ENCODE data around the gene LAYN.
A peak's percentile ranks its signal among the peaks of the same experiment; 100 is the strongest.

Gene LAYN

DNA sequence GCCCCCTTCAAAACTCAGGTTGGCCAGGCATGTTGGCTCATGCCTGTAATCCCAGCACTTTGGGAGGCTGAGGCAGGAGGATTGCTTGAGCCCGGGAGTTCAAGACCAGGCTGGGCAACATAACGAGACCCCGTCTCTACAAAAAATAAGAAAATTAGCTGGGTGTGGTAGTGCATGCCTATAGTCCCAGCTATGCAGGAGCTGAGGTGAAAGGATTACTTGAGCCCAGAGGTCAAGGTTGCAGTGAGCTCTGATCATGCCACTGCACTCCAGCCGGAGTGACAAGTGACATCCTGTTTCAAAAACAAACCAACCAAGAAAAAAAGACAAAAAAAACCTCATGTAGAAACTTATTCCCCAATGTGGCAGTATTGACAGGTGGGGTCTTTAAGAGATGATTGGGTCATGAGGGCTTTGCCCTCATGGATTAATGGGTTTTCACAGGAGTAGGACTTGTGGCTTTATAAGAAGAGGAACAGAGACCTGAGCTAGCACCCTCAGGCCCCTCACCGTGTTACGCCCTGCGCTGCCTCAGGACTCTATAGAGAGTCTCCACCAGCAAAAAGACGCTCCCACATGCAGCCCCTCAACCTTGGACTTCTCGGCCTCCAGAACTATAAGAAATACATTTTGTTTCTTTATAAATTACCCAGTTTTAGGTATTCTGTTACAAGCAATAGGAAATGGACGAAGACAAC is 22.3 kb downstream of the LAYN start:
- no peak for DNase-seq

DNA sequence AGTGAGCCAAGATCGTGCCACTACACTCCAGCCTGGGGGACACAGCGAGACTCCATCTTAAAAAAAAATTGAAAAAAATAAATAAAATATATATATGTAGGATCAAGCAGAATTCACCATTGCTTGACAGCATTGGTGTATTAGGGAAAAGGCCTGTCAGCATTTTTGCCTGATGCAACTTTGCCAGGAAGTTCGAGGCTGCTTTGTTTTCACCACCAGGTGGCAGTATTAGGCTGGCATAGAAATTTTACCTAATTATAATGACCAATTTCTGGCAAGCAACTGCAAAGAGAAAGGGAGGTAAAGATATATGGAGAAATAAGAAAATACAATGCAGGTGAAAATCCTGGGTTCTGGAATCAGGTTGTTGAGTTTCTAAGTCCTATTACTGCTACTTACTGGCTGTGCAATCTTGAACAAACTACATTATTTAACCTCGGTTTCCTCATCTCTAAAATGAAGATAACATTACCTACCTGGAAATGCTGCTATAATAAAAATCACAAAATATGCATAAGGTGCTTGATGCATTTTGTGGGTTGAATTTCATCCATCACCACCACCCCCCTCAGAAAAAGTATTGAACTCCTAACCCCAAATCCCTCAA is 24.7 kb downstream of the LAYN start:
- no peak for DNase-seq

DNA sequence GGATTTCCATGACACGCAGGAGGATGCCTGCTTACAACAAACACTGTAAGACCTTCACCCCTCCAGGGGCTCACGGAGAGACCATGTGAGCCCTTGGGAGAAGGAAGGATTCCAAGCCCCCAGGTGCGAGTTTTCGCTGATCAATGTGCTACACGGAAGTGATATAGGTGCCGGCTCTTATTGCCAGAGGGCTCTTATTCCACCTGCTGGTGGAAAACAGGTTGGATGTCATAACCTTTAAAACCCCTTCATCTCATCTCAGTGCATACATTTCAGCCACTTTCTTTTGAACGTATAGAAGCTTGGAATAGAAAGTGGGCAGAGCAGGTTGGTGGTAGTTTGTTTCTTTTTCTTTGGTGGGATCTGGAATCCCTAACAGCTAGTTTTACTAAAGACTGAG is 25.8 kb downstream of the LAYN start:
- no peak for DNase-seq

DNA sequence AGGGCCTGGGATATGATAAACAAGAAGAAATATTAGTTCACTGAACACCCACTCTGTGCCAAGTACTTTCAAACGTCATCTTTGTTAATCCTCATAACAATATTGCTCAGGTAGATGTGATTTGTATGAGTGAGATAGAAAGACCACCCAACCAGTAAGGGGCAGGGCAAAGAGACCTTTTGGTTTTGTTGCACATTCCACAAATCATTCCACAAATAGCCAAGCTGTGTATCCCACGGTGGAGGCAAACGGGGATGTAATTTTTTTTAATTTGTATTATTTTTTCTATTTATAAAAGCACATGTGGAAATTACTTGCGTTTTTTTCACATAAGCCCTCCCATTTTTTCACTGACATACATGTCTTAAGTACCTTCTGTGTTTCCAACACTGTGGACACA is 29.0 kb downstream of the LAYN start:
- DNase-seq: no peak

DNA sequence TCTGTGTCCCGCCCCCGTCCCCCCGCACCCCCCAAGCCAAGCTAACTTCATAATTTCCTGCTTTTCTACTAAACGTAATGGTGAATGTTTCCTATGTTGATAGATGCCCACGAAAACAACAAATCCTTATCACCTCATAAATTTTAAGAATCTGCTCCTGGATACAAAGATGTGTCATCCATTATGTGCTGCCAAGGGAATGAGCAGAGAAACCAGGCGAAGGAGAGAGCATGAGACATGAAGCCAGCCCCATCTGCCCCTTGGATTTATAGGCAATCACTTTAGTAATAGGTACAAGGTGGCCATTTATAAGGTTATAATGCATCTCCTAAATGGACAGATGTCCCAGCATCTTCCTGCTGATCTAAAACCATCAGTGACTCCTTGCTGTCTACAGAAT is 30.3 kb downstream of the LAYN start:
- DNase-seq: no peak

DNA sequence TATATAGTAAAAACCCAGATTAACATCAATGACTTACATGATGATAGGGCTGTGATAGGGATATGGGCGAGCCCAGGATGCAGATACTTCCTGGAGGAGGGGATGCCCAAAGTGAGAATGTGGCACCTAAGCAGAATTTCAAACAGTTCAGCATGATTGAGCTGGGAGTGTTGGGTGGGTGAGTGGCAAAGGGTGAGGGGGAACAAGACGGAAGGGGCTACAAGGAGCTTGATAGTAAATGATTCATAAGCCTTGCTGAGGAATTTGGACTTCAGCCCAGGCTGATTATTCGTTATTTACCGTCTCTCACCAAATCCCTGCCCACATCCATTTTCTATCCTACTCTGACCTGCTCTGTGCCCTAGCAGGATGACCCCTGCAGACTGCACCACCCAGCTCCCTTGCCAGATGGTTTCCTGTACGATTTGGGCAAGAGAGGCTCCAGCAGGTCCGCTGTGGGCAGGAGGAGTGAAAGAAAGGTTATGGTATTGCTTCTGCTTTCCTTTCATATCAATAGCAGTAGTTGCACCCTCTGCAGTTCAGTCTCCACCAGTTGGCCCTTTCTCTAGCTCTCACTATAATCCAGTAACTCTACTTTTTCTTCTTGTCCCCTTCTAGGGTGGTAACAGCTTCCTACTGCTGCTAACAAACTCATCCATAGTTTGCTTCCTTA is 31.4 kb downstream of the LAYN start:
- DNase-seq: no peak

DNA sequence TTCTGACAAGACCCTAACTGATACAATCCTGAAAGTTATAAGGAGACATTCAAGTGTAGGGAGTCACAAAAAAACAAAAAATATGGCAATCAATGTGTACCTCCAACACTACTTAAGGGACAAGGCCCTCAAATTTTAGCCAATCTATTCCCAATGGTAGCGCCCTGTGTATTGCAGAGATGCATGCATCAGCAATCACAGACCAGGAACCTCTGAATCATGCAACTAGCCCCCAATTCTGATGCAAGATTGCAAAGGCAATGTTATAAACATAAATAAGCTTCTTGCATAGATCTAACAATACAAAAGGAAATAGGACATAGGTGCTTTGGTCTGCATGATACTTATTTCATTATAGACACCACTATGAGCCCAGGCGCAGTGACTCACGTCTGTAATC is 32.1 kb downstream of the LAYN start:
- no peak for DNase-seq

DNA sequence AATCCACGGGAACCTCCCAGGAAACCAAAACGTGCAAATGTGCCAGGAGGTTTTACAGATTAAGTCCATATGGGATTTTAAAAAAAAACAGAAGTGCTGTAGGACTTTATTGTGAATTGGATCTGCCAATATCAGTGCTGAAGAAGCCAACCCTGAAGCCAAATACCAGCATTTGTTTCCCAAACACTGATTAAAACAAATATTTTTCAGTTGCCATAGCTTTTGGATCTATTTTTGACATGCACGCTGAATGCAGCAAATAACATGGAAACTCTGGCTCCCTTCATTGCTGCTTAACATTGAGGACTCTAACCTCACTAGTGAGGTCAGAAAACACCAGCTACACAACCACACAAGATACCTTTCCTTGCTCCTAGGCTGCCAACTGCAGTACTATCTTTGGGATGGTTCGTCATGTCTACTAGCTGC is 33.3 kb downstream of the LAYN start:
- DNase-seq: no peak

DNA sequence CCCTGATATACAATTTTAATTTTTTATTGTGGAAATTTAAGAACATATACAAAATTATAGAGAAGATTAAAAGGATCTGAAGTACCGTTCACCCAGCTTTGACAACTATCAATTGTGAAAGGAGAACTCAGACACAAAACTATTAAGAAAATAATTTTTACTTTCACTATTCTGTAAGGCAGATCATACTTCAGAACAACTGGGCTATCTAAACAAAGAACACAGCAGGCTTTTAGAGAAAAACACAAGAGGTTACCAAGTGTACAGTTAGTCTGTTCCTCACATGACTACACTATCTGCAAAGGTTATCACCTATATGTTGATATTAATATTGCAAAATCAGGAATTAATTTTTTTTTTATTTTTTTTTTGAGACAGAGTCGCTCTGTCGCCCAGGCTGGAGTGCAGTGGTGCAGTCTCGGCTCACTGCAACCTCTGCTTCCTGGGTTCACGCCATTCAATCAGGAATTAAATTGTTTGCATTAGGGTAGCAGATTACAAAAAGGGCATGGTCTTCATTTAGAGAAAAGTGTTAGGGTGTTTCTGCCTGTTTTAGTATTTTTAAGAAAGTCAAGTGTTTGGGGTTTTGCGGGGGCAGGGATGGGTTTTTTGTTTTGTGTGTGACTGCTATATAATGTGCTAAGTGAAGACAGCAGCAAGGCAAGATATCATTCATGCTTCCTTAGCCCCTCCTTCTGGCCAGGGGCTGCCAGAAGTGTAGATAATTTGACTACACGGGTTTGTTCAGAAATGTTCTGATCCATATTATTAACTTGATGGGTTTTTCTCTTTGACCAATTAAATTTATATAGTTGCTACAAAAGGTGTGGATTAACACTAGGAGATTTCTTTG is 34.1 kb downstream of the LAYN start:
- DNase-seq: no peak

DNA sequence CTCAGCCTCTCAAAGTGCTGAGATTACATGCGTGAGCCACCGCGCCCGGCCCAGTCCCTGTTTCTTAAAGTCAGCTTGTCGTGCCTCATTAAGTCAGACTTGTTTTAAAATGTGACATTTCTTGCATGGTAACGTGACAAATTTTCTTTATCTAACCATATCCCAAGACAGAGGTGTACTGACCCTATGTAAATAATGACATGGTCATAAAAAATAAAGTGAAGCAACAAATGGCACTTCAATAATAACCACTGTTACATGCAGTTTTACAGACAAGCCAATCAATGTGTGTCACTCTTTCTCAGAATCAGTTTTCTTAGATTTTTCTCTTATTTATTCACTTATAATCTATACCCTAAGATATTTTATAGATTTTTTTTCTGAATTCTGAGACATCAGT is 35.2 kb downstream of the LAYN start:
- DNase-seq: no peak

DNA sequence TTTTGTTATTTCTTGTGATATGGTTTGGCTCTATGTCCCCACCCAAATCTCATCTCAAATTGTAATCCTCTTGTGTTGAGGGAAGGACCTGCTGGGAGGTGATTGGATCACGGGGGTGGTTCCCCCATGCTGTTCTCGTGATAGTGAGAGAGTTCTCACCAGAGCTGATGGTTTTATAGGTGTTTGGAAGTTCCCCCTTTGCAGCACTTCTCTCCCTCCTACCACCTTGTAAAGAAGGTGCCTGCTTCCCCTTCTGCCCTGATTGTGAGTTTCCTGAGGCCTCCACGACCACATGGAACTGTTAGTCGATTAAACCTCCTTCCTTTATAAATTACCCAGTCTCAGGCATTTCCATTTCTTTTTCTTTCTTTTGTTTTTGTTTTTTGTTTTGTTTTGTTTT is 37.3 kb downstream of the LAYN start:
- DNase-seq: no peak

DNA sequence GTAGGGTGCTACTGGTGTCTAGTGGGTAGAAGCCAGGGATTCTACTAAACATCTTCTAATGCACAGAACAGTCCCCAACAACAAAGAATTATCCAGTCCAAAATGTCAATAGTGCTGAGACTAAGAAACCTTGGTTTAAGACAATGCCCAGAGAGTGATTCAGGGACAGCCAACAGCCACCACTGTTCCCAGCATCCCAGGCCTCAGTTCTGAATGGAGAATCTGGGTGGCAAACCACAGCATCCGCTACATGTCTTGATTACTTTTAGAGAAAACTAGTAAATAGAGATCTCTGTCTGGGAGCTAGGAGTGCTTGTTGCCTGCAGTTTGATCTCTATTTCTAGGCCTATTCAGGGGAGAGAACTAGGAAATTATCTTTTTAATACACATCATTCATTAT is 40.8 kb downstream of the LAYN start:
- no peak for DNase-seq

DNA sequence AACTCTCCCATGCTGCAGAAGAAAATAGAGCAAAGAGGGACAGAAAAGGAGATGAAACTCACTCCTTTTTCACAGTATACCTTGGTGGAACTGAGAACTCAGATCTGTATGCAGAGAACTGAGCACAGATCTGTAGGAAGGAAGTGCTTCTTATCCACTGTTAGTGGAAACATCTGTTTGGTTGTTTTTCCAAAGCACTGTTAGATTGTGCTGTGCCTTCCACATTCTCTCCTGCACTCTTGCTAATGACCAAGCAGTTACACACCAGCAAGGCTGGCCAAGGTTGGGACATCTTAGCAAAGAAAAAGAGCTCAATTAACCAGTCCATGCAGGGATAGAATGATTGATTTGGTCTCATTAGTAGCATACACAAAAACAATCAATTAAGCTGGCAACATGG is 41.6 kb downstream of the LAYN start:
- DNase-seq: no peak

DNA sequence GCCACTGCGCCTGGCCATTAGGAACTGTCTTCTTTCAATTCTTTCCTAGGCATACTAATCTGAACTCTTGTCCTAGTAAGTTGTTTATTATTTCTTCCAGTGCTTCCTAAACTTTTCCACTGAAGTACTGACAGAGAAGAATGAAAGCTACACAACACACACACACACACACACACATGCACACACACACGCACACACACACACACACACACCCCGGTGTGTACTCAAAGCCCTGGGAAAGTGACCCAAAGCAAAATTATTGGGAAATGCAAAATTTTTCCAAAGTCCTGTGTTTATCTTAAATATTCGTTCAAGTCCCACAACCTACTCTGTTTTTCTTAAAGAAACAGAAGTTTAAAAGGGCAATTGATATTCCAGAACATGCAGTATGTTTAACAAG is 42.4 kb downstream of the LAYN start:
- DNase-seq: no peak

DNA sequence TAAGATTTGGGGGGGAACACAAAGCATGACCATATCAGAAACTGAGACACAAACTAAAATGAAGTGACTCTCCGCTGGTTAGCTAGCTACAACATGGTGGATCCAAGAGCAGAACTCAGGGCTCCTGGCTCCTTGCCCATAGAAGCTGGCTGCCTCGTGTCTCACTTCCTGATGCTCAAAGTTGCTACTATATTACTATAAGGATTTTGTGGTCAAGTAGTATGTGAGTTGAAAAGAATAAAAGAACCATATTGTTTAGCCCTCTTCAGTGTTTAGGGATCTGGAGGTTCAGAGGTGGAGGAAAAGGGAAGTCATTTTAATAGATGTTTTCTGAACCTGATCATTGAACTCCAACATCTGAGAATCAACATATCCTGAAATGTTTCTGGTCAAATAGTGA is 44.9 kb downstream of the LAYN start:
- DNase-seq: no peak

DNA sequence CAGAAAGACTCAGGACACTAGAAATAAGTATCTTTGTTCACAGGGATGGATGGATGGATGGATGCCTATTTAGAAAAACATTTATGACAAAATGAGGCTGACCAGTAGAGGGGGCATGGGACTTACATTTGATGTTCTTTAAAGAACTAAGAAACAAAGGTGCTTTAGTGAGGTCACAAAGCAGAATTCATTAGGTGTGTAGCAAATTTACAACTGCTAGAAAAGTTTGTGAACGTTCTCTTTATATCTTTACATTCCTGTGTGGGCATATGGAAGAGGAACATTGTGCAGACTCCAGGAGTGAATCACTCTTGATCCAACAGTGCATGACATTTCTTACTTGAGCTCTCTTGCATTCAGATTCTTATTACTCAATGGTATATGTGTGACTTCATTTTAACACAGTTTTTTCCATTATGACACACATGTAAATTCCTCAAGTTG is 45.9 kb downstream of the LAYN start:
- DNase-seq: peak; percentile 38

DNA sequence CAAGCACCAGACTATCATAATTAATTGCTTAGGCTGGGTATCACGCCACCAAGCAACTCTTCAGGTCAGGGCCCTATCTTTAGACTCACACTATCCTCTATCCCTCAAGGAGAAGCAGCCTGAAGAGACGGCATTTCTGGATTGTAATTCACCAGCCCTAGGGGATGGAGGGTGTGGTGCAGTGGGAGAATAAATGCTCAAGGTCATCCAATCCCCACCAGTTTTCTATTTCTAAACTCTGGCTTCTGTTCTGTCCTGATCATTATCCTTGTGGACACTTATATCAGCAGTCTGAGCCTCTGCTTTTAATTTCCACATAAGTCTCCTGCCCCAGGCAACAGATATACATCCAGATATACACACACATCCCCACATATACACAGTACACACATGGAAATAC is 48.6 kb downstream of the LAYN start:
- no peak for DNase-seq

DNA sequence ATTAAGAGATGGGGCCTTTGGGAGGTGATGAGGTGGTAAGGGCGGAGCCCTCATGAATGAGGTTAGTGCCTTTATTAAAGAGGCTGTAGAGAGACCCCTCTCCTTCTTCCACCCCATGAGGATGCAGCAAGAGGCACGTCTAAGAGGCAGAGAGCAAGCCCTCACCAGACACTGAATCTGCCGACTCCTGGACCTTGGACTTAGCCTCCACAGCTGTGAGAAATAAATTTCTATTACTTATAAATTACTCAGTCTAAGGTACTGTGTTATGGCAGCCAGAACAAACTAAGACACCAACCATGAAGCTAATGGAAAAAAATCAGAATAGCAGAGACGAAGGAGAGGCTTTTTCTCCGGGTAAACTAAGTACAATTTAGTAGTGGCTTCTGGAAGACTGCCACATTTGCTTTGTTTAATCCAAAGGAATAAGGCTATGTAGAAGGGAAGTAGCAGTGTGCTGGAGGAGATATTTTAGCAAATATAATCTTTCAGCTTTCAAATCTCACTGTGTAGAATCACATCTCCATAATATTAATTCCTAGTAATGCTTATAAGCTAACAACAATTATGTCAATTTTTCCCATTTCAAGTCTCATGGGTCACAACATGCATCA is 49.5 kb downstream of the LAYN start:
- DNase-seq: no peak

DNA sequence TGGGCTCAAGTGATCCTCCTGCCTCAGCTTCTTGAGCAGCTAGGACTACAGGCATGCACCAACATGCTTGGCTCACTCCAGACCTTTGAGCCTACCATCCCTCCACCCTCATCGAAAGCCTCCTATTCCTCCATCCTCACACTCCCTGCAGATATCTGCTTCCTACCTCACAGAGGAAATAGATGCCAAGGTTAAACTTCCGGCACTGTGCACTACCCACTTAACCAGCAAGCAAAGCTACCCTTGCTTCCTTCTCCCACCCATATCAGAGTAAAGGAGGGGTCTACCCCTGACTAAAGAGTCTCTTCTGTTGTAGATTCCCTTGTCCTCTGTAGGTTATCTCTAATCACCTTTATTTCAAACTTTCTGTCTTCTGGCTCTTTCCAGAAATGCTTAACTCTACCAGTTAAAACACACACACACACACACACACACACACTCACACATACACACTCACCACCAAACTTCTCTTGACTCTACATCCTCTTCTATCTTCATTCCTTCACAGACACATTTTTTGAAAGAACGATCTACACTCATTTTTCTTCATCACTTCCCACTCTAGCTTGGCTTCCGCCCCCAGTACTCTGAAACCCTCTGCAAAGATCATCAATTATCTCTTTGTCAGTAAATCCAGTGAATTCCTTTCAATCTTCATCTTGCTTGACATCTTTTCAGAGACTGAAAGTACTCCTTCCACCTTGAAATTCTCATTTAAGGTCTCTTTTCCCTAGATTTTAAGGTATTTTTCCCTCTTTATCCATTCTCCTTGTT is 50.9 kb downstream of the LAYN start:
- no peak for DNase-seq

DNA sequence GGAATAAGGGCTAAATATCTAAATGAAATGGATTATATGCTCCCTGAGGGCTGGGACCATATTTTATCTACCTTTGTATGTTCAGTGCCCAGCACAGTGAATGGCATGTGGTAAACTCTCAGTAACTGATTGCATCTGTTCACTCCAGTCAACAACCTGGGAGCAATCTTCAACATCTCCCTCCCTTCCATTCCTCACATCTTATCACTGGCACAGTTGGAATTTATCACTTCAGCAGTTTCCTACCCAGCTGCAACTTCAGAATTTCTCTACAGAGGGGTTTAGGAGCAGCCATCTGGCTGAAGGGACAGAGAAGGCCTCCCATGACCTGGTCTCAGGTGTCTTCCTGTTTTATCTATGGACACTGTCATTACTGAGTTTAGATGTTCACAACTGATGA is 52.0 kb downstream of the LAYN start:
- no peak for DNase-seq

DNA sequence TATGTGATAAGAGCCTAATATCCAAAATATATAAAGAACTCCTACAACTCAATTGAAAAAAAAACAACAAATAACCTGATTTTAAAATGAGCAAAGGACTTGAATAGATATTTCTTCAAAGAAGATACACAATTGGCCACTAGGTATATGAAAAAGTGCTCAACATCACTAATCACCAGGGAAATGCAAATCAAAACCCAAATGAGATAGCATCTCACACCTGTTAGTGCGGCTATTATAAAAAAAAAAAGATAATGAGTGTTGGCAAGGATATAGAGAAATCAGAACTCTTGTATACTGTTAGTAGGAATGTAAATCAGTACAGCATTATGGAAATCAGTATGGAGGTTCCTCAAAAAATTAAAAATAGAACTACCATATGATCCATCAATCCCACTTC is 55.8 kb downstream of the LAYN start:
- DNase-seq: no peak

DNA sequence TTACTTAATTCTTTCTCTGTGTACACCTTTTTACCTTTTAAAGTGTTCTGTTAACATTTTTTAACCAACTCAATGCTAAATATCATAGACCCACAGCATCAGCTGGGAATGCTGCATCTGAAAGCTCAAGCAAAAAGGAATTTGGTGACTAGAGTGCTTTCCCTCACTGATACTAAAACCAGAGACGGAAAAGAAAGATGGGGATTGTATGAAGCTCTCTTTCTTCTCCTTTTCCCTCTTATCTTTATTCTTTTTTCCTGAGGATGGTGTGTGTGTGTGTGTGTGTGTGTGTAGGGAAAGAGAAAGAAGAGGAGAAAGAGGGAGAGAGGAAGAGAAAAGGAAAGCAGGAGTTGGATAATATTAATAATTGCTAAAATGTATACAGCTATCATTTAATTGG is 57.6 kb downstream of the LAYN start:
- DNase-seq: no peak

Measured in NCI-H1436 treated with DMSO at 0.1 percent for 48 hours (cell line).